ENCODE measurements around the gene SOAT2.

GRCh38 chr12:53145383-53146260 lies 42.3 kb downstream of the SOAT2 start:
- no peak for TF ChIP-seq EGR1 (IDR thresholded peaks at IDR 0.05)
- no peak for TF ChIP-seq YY1 (IDR thresholded peaks at IDR 0.05; ENCODE audit: low read depth)
- TF ChIP-seq, protein P1, sequence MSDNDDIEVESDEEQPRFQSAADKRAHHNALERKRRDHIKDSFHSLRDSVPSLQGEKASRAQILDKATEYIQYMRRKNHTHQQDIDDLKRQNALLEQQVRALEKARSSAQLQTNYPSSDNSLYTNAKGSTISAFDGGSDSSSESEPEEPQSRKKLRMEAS (IDR thresholded peaks at IDR 0.05): no peak
- TF ChIP-seq, protein P2, sequence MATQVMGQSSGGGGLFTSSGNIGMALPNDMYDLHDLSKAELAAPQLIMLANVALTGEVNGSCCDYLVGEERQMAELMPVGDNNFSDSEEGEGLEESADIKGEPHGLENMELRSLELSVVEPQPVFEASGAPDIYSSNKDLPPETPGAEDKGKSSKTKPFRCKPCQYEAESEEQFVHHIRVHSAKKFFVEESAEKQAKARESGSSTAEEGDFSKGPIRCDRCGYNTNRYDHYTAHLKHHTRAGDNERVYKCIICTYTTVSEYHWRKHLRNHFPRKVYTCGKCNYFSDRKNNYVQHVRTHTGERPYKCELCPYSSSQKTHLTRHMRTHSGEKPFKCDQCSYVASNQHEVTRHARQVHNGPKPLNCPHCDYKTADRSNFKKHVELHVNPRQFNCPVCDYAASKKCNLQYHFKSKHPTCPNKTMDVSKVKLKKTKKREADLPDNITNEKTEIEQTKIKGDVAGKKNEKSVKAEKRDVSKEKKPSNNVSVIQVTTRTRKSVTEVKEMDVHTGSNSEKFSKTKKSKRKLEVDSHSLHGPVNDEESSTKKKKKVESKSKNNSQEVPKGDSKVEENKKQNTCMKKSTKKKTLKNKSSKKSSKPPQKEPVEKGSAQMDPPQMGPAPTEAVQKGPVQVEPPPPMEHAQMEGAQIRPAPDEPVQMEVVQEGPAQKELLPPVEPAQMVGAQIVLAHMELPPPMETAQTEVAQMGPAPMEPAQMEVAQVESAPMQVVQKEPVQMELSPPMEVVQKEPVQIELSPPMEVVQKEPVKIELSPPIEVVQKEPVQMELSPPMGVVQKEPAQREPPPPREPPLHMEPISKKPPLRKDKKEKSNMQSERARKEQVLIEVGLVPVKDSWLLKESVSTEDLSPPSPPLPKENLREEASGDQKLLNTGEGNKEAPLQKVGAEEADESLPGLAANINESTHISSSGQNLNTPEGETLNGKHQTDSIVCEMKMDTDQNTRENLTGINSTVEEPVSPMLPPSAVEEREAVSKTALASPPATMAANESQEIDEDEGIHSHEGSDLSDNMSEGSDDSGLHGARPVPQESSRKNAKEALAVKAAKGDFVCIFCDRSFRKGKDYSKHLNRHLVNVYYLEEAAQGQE (IDR thresholded peaks at IDR 0.05; ENCODE audit: low read depth): no peak
- no peak for TF ChIP-seq FOXM1 (IDR thresholded peaks at IDR 0.05; ENCODE audit: borderline replicate concordance, low read depth)
- no peak for TF ChIP-seq USF1 (IDR thresholded peaks at IDR 0.05)
